HEK293 (cell line): ENCODE data around the gene MPEG1.

ENCODE experiments used
- HOXD13 ChIP-seq: sonication (generic); formaldehyde crosslinking; IDR thresholded peaks from 2 replicates; pipeline ENCODE4 v1.8.0; 2022; ENCODE audit warnings: missing genetic modification reagents, borderline replicate concordance
- SP3 ChIP-seq: fragments of 450-650 bp; formaldehyde crosslinking; IDR thresholded peaks from 2 replicates; pipeline ENCODE4 v1.5.1; 2016; ENCODE audit warnings: missing biosample characterization, missing genetic modification characterization
- YY1 ChIP-seq: fragments of 450-650 bp; formaldehyde crosslinking; IDR thresholded peaks from 2 replicates; pipeline ENCODE4 v1.5.1; 2018; ENCODE audit warnings: missing biosample characterization, missing genetic modification characterization
- ZBTB21 ChIP-seq: fragments of 450-650 bp; formaldehyde crosslinking; IDR thresholded peaks from 2 replicates; pipeline ENCODE4 v1.5.1; 2017; ENCODE audit warnings: missing biosample characterization, missing genetic modification characterization
- ZEB2 ChIP-seq: fragments of 450-650 bp; formaldehyde crosslinking; IDR thresholded peaks from 2 replicates; pipeline ENCODE4 v1.5.1; 2016; ENCODE audit warnings: missing biosample characterization, missing genetic modification characterization
- ZFP69B ChIP-seq: fragments of 450-650 bp; formaldehyde crosslinking; IDR thresholded peaks from 2 replicates; pipeline ENCODE4 v1.5.1; 2016; ENCODE audit warnings: missing biosample characterization, missing genetic modification characterization
- ZNF138 ChIP-seq: fragments of 450-650 bp; formaldehyde crosslinking; IDR thresholded peaks from 2 replicates; pipeline ENCODE4 v1.5.1; 2016; ENCODE audit warnings: missing biosample characterization, missing genetic modification characterization, borderline replicate concordance
- ZNF501 ChIP-seq: fragments of 450-650 bp; formaldehyde crosslinking; IDR thresholded peaks from 2 replicates; pipeline ENCODE4 v1.5.1; 2016; ENCODE audit warnings: missing biosample characterization, missing genetic modification characterization
- ZNF791 ChIP-seq: fragments of 450-650 bp; formaldehyde crosslinking; IDR thresholded peaks from 2 replicates; pipeline ENCODE4 v1.5.1; 2016; ENCODE audit warnings: missing biosample characterization, missing genetic modification characterization
- TF ChIP-seq, protein P1 (sequence below): fragments of 450-650 bp; formaldehyde crosslinking; IDR thresholded peaks from 2 replicates; pipeline ENCODE4 v1.5.1; 2016; ENCODE audit warnings: missing biosample characterization, missing genetic modification characterization
- TF ChIP-seq, protein P2 (sequence below): fragments of 450-650 bp; formaldehyde crosslinking; optimal IDR thresholded peaks from 2 replicates; pipeline ENCODE3; 2016; ENCODE audit warnings: missing biosample characterization, mild to moderate bottlenecking, missing genetic modification characterization
- TF ChIP-seq, protein P3 (sequence below): fragments of 450-650 bp; formaldehyde crosslinking; IDR thresholded peaks from 2 replicates; pipeline ENCODE4 v1.5.1; 2016; ENCODE audit warnings: missing biosample characterization, missing genetic modification characterization
- TF ChIP-seq, protein P4 (sequence below): fragments of 450-650 bp; formaldehyde crosslinking; IDR thresholded peaks from 2 replicates; pipeline ENCODE4 v1.5.1; 2017; ENCODE audit warnings: missing biosample characterization, missing genetic modification characterization
- TF ChIP-seq, protein P5 (sequence below): fragments of 450-650 bp; formaldehyde crosslinking; IDR thresholded peaks from 2 replicates; pipeline ENCODE4 v1.5.1; 2016; ENCODE audit warnings: missing biosample characterization, missing genetic modification characterization, borderline replicate concordance
- TF ChIP-seq, protein P6 (sequence below): fragments of 450-650 bp; formaldehyde crosslinking; conservative IDR thresholded peaks from 2 replicates; pipeline ENCODE4 v1.5.1; 2016; ENCODE audit warnings: low read depth, missing biosample characterization, missing genetic modification characterization
- TF ChIP-seq, protein P7 (sequence below): fragments of 450-650 bp; formaldehyde crosslinking; conservative IDR thresholded peaks from 2 replicates; pipeline ENCODE4 v1.5.1; 2016; ENCODE audit warnings: low read depth, missing biosample characterization, missing genetic modification characterization

MPEG1 gene

DNA sequence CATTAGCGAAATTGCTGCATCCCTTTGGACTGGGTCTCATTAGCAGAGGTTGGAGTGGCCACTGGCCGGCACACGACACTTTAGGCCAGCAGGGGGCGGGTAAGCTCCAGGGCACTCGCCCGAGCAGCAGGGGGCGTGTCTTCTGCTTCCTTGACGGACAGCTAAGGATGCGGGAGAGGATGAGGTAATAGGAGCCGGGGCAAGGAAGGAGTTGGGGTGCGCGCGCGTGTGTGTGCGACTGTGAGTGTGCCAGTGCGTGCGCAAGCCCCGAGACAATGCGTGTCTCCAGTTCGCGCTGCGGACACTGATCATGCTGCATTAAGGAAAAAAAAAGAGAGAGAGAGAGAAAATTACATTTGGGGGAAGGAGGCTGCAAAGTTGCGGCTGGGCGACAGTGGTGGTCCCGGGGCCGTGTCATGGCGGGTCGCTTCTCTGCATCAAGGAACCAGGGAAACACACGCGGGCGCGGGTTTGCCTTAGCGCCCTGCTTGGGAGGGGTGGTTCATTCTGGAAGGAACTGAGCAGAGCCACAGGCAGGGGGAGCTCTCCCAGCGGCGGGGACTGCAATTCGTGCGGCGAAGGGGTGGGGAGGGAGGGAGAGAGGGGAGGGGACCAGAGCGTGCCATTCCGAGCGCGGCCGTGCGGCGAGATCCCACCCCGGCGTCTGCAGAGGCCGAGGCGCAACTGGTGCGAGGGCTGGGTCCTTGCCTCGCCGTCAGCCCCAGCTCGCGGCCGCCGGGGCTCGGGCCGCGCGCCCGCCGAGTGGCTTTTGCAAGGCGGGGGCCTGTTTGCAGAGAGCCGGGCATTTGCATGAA lies 41.0 kb downstream of the MPEG1 start, which contains the start of gene DTX4 (continued):
- TF ChIP-seq, protein P1, sequence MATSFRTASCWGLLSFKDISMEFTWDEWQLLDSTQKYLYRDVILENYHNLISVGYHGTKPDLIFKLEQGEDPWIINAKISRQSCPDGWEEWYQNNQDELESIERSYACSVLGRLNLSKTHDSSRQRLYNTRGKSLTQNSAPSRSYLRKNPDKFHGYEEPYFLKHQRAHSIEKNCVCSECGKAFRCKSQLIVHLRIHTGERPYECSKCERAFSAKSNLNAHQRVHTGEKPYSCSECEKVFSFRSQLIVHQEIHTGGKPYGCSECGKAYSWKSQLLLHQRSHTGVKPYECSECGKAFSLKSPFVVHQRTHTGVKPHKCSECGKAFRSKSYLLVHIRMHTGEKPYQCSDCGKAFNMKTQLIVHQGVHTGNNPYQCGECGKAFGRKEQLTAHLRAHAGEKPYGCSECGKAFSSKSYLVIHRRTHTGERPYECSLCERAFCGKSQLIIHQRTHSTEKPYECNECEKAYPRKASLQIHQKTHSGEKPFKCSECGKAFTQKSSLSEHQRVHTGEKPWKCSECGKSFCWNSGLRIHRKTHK (tag by site-specific recombination) = no peak
- TF ChIP-seq ZEB2 (tag by site-specific recombination) (peak; percentile 69), ZFP69B (peak; percentile 63; the same call in 1 of the 2 replicates), ZNF501 (tag by site-specific recombination) (peak; percentile 61; the same call in 1 of the 2 replicates), ZBTB21 (tag by site-specific recombination) (peak; percentile 56; the same call in 1 of the 2 replicates), ZNF138 (tag by site-specific recombination) (no peak), YY1 (tag by site-specific recombination) (peak; percentile 56; the same call in 1 of the 2 replicates), HOXD13 (CRISPR knock-in tag) (no peak), SP3 (tag by site-specific recombination) (peak; percentile 51; the same call in 1 of the 2 replicates), ZNF791 (tag by site-specific recombination) (no peak)
- TF ChIP-seq, protein P2, sequence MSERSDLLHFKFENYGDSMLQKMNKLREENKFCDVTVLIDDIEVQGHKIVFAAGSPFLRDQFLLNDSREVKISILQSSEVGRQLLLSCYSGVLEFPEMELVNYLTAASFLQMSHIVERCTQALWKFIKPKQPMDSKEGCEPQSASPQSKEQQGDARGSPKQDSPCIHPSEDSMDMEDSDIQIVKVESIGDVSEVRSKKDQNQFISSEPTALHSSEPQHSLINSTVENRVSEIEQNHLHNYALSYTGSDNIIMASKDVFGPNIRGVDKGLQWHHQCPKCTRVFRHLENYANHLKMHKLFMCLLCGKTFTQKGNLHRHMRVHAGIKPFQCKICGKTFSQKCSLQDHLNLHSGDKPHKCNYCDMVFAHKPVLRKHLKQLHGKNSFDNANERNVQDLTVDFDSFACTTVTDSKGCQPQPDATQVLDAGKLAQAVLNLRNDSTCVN = peak; percentile 93
- TF ChIP-seq, protein P3, sequence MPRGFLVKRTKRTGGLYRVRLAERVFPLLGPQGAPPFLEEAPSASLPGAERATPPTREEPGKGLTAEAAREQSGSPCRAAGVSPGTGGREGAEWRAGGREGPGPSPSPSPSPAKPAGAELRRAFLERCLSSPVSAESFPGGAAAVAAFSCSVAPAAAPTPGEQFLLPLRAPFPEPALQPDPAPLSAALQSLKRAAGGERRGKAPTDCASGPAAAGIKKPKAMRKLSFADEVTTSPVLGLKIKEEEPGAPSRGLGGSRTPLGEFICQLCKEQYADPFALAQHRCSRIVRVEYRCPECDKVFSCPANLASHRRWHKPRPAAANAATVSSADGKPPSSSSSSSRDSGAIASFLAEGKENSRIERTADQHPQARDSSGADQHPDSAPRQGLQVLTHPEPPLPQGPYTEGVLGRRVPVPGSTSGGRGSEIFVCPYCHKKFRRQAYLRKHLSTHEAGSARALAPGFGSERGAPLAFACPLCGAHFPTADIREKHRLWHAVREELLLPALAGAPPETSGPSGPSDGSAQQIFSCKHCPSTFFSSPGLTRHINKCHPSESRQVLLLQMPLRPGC (tag by site-specific recombination) = no peak
- TF ChIP-seq, protein P4, sequence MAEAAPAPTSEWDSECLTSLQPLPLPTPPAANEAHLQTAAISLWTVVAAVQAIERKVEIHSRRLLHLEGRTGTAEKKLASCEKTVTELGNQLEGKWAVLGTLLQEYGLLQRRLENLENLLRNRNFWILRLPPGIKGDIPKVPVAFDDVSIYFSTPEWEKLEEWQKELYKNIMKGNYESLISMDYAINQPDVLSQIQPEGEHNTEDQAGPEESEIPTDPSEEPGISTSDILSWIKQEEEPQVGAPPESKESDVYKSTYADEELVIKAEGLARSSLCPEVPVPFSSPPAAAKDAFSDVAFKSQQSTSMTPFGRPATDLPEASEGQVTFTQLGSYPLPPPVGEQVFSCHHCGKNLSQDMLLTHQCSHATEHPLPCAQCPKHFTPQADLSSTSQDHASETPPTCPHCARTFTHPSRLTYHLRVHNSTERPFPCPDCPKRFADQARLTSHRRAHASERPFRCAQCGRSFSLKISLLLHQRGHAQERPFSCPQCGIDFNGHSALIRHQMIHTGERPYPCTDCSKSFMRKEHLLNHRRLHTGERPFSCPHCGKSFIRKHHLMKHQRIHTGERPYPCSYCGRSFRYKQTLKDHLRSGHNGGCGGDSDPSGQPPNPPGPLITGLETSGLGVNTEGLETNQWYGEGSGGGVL (tag by site-specific recombination) = peak; percentile 94
- TF ChIP-seq, protein P5, sequence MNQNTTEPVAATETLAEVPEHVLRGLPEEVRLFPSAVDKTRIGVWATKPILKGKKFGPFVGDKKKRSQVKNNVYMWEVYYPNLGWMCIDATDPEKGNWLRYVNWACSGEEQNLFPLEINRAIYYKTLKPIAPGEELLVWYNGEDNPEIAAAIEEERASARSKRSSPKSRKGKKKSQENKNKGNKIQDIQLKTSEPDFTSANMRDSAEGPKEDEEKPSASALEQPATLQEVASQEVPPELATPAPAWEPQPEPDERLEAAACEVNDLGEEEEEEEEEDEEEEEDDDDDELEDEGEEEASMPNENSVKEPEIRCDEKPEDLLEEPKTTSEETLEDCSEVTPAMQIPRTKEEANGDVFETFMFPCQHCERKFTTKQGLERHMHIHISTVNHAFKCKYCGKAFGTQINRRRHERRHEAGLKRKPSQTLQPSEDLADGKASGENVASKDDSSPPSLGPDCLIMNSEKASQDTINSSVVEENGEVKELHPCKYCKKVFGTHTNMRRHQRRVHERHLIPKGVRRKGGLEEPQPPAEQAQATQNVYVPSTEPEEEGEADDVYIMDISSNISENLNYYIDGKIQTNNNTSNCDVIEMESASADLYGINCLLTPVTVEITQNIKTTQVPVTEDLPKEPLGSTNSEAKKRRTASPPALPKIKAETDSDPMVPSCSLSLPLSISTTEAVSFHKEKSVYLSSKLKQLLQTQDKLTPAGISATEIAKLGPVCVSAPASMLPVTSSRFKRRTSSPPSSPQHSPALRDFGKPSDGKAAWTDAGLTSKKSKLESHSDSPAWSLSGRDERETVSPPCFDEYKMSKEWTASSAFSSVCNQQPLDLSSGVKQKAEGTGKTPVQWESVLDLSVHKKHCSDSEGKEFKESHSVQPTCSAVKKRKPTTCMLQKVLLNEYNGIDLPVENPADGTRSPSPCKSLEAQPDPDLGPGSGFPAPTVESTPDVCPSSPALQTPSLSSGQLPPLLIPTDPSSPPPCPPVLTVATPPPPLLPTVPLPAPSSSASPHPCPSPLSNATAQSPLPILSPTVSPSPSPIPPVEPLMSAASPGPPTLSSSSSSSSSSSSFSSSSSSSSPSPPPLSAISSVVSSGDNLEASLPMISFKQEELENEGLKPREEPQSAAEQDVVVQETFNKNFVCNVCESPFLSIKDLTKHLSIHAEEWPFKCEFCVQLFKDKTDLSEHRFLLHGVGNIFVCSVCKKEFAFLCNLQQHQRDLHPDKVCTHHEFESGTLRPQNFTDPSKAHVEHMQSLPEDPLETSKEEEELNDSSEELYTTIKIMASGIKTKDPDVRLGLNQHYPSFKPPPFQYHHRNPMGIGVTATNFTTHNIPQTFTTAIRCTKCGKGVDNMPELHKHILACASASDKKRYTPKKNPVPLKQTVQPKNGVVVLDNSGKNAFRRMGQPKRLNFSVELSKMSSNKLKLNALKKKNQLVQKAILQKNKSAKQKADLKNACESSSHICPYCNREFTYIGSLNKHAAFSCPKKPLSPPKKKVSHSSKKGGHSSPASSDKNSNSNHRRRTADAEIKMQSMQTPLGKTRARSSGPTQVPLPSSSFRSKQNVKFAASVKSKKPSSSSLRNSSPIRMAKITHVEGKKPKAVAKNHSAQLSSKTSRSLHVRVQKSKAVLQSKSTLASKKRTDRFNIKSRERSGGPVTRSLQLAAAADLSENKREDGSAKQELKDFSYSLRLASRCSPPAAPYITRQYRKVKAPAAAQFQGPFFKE (tag by site-specific recombination) = no peak
- TF ChIP-seq, protein P6, sequence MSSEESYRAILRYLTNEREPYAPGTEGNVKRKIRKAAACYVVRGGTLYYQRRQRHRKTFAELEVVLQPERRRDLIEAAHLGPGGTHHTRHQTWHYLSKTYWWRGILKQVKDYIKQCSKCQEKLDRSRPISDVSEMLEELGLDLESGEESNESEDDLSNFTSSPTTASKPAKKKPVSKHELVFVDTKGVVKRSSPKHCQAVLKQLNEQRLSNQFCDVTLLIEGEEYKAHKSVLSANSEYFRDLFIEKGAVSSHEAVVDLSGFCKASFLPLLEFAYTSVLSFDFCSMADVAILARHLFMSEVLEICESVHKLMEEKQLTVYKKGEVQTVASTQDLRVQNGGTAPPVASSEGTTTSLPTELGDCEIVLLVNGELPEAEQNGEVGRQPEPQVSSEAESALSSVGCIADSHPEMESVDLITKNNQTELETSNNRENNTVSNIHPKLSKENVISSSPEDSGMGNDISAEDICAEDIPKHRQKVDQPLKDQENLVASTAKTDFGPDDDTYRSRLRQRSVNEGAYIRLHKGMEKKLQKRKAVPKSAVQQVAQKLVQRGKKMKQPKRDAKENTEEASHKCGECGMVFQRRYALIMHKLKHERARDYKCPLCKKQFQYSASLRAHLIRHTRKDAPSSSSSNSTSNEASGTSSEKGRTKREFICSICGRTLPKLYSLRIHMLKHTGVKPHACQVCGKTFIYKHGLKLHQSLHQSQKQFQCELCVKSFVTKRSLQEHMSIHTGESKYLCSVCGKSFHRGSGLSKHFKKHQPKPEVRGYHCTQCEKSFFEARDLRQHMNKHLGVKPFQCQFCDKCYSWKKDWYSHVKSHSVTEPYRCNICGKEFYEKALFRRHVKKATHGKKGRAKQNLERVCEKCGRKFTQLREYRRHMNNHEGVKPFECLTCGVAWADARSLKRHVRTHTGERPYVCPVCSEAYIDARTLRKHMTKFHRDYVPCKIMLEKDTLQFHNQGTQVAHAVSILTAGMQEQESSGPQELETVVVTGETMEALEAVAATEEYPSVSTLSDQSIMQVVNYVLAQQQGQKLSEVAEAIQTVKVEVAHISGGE (tag by site-specific recombination) = no peak; the same call in 1 of the 2 replicates
- TF ChIP-seq, protein P7, sequence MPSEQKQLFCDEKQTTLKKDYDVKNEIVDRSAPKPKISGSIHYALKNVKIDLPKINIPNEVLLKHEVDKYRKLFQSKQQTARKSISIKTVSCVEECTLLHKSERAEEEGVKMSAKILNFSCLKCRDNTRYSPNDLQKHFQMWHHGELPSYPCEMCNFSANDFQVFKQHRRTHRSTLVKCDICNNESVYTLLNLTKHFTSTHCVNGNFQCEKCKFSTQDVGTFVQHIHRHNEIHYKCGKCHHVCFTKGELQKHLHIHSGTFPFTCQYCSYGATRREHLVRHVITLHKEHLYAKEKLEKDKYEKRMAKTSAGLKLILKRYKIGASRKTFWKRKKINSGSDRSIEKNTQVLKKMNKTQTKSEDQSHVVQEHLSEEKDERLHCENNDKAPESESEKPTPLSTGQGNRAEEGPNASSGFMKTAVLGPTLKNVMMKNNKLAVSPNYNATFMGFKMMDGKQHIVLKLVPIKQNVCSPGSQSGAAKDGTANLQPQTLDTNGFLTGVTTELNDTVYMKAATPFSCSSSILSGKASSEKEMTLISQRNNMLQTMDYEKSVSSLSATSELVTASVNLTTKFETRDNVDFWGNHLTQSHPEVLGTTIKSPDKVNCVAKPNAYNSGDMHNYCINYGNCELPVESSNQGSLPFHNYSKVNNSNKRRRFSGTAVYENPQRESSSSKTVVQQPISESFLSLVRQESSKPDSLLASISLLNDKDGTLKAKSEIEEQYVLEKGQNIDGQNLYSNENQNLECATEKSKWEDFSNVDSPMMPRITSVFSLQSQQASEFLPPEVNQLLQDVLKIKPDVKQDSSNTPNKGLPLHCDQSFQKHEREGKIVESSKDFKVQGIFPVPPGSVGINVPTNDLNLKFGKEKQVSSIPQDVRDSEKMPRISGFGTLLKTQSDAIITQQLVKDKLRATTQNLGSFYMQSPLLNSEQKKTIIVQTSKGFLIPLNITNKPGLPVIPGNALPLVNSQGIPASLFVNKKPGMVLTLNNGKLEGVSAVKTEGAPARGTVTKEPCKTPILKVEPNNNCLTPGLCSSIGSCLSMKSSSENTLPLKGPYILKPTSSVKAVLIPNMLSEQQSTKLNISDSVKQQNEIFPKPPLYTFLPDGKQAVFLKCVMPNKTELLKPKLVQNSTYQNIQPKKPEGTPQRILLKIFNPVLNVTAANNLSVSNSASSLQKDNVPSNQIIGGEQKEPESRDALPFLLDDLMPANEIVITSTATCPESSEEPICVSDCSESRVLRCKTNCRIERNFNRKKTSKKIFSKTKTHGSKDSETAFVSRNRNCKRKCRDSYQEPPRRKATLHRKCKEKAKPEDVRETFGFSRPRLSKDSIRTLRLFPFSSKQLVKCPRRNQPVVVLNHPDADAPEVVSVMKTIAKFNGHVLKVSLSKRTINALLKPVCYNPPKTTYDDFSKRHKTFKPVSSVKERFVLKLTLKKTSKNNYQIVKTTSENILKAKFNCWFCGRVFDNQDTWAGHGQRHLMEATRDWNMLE (tag by site-specific recombination) = no peak
